A172 (cell line): ENCODE measurements around the gene EYS. TPM values are rescaled to one million over a fixed set of nuclear protein-coding genes. Genes with fewer than 3 reads are reported as not detected.
"Not testable (repeated sequence)": the region's sequence is repeated elsewhere in the genome, so short reads cannot be mapped to it uniquely, and the experiment has no call there.

Source experiments
- DNase-seq: peaks from one replicate; pipeline ENCODE4 v3.0.0-alpha.2; 2015; ENCODE audit warnings: low spot score
- total RNA-seq: library from RNA; depleted of rRNA; stranded (reverse); fragments of >200 nt; shearing (Covaris generic); gene quantifications from 2 replicates; pipeline ENCODE4 v1.2.3, GENCODE V29; 2014

Gene EYS
- total RNA-seq, 1 experiment from 2014 or later = 0.24 TPM

- no peak for DNase-seq
These were observed 618.5 kb downstream of the EYS start for GRCh38 chr6:65088575-65088974.

- no peak for DNase-seq
These were observed 625.3 kb downstream of the EYS start for GRCh38 chr6:65081756-65082155.

GRCh38 chr6:65075705-65076230 is 631.3 kb downstream of the EYS start:
- DNase-seq = no peak

- no peak for DNase-seq
These were observed 634.5 kb downstream of the EYS start for GRCh38 chr6:65072500-65072899.

- no peak for DNase-seq
These were observed 635.5 kb downstream of the EYS start for GRCh38 chr6:65071480-65071879.

- no peak for DNase-seq
These were observed 642.2 kb downstream of the EYS start for GRCh38 chr6:65064844-65065243.

GRCh38 chr6:65059568-65059967 is 647.5 kb downstream of the EYS start:
- DNase-seq = no peak

GRCh38 chr6:65055545-65055944 is 651.5 kb downstream of the EYS start:
- DNase-seq = no peak

- no peak for DNase-seq
These were observed 654.4 kb downstream of the EYS start for GRCh38 chr6:65052626-65053025.

- DNase-seq = no peak
These were observed 661.2 kb downstream of the EYS start for GRCh38 chr6:65045801-65046200.

GRCh38 chr6:65014006-65014405 is 693.0 kb downstream of the EYS start:
- no peak for DNase-seq

- DNase-seq = no peak
These were observed 700.2 kb downstream of the EYS start for GRCh38 chr6:65006788-65007187.

GRCh38 chr6:65004283-65004682 is 702.7 kb downstream of the EYS start:
- no peak for DNase-seq

GRCh38 chr6:65002882-65003281 is 704.1 kb downstream of the EYS start:
- not testable (repeated sequence) for DNase-seq

- no peak for DNase-seq
These were observed 706.2 kb downstream of the EYS start for GRCh38 chr6:65000815-65001214.

- no peak for DNase-seq
These were observed 708.8 kb downstream of the EYS start for GRCh38 chr6:64998204-64998603.

- DNase-seq = no peak
These were observed 710.7 kb downstream of the EYS start for GRCh38 chr6:64996301-64996700.

GRCh38 chr6:64990652-64991304 is 716.2 kb downstream of the EYS start:
- no peak for DNase-seq

- DNase-seq = no peak
These were observed 718.9 kb downstream of the EYS start for GRCh38 chr6:64988148-64988547.

GRCh38 chr6:64987066-64987465 is 720.0 kb downstream of the EYS start:
- no peak for DNase-seq

- no peak for DNase-seq
These were observed 721.3 kb downstream of the EYS start for GRCh38 chr6:64985726-64986125.

- DNase-seq = no peak
These were observed 722.1 kb downstream of the EYS start for GRCh38 chr6:64984948-64985347.

GRCh38 chr6:64983089-64983488 is 723.9 kb downstream of the EYS start:
- no peak for DNase-seq

- no peak for DNase-seq
These were observed 733.9 kb downstream of the EYS start for GRCh38 chr6:64973142-64973541.
